LNCAP (cell line): ENCODE data around the gene SIK2.

Experiments
- TF ChIP-seq, protein P1 (sequence below): fragments of 450-650 bp; IDR thresholded peaks from 2 replicates; pipeline ENCODE4 v1.5.1; 2017; ENCODE audit warnings: mild to moderate bottlenecking

Gene SIK2

DNA sequence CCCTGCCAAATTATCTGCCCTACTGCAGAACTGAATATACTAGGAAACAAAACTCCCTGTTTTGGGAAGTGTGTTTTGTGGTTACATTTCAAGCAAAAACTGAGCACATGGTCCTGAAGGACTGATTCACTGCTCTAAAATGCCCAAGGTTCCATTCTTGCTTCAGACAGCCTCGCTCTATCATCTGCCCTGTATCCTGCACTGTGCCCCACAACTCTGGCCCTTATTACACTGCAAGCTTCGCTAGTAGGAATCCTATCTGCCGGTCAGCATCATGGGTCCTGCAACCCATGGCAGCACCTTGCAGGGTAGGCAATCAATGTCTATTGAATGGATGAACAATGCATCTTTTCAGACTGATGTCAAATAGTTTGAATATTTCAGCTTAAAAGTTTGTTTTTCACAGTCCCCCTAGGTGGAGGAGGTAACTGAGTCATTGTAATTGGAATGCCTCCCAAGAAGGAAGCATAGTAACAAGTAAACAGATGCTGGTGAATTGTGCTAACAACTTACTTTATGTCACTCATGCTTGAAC lies 40.4 kb upstream of the SIK2 start:
- TF ChIP-seq, protein P1, sequence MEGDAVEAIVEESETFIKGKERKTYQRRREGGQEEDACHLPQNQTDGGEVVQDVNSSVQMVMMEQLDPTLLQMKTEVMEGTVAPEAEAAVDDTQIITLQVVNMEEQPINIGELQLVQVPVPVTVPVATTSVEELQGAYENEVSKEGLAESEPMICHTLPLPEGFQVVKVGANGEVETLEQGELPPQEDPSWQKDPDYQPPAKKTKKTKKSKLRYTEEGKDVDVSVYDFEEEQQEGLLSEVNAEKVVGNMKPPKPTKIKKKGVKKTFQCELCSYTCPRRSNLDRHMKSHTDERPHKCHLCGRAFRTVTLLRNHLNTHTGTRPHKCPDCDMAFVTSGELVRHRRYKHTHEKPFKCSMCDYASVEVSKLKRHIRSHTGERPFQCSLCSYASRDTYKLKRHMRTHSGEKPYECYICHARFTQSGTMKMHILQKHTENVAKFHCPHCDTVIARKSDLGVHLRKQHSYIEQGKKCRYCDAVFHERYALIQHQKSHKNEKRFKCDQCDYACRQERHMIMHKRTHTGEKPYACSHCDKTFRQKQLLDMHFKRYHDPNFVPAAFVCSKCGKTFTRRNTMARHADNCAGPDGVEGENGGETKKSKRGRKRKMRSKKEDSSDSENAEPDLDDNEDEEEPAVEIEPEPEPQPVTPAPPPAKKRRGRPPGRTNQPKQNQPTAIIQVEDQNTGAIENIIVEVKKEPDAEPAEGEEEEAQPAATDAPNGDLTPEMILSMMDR: no peak

DNA sequence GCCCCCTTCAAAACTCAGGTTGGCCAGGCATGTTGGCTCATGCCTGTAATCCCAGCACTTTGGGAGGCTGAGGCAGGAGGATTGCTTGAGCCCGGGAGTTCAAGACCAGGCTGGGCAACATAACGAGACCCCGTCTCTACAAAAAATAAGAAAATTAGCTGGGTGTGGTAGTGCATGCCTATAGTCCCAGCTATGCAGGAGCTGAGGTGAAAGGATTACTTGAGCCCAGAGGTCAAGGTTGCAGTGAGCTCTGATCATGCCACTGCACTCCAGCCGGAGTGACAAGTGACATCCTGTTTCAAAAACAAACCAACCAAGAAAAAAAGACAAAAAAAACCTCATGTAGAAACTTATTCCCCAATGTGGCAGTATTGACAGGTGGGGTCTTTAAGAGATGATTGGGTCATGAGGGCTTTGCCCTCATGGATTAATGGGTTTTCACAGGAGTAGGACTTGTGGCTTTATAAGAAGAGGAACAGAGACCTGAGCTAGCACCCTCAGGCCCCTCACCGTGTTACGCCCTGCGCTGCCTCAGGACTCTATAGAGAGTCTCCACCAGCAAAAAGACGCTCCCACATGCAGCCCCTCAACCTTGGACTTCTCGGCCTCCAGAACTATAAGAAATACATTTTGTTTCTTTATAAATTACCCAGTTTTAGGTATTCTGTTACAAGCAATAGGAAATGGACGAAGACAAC lies 39.4 kb upstream of the SIK2 start:
- TF ChIP-seq, protein P1: no peak

DNA sequence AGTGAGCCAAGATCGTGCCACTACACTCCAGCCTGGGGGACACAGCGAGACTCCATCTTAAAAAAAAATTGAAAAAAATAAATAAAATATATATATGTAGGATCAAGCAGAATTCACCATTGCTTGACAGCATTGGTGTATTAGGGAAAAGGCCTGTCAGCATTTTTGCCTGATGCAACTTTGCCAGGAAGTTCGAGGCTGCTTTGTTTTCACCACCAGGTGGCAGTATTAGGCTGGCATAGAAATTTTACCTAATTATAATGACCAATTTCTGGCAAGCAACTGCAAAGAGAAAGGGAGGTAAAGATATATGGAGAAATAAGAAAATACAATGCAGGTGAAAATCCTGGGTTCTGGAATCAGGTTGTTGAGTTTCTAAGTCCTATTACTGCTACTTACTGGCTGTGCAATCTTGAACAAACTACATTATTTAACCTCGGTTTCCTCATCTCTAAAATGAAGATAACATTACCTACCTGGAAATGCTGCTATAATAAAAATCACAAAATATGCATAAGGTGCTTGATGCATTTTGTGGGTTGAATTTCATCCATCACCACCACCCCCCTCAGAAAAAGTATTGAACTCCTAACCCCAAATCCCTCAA lies 37.0 kb upstream of the SIK2 start:
- TF ChIP-seq, protein P1: peak; percentile 80

DNA sequence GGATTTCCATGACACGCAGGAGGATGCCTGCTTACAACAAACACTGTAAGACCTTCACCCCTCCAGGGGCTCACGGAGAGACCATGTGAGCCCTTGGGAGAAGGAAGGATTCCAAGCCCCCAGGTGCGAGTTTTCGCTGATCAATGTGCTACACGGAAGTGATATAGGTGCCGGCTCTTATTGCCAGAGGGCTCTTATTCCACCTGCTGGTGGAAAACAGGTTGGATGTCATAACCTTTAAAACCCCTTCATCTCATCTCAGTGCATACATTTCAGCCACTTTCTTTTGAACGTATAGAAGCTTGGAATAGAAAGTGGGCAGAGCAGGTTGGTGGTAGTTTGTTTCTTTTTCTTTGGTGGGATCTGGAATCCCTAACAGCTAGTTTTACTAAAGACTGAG lies 35.9 kb upstream of the SIK2 start:
- TF ChIP-seq, protein P1: no peak

DNA sequence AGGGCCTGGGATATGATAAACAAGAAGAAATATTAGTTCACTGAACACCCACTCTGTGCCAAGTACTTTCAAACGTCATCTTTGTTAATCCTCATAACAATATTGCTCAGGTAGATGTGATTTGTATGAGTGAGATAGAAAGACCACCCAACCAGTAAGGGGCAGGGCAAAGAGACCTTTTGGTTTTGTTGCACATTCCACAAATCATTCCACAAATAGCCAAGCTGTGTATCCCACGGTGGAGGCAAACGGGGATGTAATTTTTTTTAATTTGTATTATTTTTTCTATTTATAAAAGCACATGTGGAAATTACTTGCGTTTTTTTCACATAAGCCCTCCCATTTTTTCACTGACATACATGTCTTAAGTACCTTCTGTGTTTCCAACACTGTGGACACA lies 32.8 kb upstream of the SIK2 start:
- TF ChIP-seq, protein P1: no peak

DNA sequence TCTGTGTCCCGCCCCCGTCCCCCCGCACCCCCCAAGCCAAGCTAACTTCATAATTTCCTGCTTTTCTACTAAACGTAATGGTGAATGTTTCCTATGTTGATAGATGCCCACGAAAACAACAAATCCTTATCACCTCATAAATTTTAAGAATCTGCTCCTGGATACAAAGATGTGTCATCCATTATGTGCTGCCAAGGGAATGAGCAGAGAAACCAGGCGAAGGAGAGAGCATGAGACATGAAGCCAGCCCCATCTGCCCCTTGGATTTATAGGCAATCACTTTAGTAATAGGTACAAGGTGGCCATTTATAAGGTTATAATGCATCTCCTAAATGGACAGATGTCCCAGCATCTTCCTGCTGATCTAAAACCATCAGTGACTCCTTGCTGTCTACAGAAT lies 31.5 kb upstream of the SIK2 start:
- TF ChIP-seq, protein P1: no peak

DNA sequence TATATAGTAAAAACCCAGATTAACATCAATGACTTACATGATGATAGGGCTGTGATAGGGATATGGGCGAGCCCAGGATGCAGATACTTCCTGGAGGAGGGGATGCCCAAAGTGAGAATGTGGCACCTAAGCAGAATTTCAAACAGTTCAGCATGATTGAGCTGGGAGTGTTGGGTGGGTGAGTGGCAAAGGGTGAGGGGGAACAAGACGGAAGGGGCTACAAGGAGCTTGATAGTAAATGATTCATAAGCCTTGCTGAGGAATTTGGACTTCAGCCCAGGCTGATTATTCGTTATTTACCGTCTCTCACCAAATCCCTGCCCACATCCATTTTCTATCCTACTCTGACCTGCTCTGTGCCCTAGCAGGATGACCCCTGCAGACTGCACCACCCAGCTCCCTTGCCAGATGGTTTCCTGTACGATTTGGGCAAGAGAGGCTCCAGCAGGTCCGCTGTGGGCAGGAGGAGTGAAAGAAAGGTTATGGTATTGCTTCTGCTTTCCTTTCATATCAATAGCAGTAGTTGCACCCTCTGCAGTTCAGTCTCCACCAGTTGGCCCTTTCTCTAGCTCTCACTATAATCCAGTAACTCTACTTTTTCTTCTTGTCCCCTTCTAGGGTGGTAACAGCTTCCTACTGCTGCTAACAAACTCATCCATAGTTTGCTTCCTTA lies 30.3 kb upstream of the SIK2 start:
- TF ChIP-seq, protein P1: no peak
